SIG-M5 treated with dmso at 0.1 percent for 504 hours (cell line): ENCODE measurements around the gene ERC2.

Experiments
- DNase-seq: peaks from one replicate; lab custom pipeline; 2025; ENCODE audit not compliant: unreplicated experiment; lab: John Stamatoyannopoulos, UW

ERC2 gene

GRCh38 chr3:55658690-55659562, 809.3 kb downstream of the ERC2 start:
- DNase-seq = no peak

- no peak for DNase-seq
Observed at GRCh38 chr3:55658270-55658669, 810.0 kb downstream of the ERC2 start.

DNA sequence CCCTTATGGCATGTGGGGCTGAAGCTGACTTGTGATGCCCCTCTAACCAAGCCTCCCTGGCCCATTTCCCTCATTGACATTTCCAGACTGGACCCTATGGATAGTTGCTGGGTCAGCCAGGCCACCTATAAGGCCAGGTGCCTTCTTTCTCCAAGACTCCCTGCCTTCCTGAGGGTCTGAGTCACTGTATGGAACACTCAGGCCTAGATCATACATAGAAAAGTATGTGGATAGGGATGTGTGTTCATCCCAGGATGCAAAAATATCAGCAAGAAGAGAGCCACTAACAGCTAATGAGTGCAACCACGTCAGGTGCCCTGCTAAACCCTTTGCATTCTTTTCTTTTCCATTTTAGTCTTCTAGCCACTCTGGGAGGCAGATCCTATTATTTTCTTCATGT, 812.7 kb downstream of the ERC2 start:
- DNase-seq = no peak

DNA sequence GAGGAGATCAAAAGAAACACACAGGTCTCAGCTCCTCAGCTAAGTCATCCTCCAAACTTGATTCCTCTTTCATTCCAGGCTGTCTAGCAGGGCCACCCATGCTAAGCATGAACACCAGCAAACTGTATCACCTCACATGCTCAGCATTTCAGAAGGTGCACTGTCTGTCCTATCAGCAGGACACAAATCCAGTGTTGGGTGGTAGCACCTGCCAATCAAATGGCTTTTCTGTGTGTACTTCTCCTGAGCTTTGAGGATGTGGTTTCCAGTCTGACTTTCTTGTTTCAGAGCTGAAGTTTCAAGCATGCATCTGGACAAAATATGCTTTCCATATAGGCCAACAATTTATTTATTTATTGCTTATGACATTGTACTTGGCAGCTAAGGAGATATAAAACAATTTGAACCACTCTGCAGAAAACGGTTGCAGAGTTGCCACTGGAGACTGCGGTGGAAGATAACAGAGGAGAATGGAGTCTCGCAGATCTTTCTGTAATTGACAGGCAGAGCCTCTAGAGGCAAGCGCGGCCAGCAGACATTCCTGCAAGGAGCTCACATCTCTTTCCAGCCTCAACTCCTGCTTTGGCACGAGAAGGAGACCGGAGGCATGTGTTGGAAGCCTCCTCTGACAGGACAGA, 814.0 kb downstream of the ERC2 start:
- no peak for DNase-seq

DNA sequence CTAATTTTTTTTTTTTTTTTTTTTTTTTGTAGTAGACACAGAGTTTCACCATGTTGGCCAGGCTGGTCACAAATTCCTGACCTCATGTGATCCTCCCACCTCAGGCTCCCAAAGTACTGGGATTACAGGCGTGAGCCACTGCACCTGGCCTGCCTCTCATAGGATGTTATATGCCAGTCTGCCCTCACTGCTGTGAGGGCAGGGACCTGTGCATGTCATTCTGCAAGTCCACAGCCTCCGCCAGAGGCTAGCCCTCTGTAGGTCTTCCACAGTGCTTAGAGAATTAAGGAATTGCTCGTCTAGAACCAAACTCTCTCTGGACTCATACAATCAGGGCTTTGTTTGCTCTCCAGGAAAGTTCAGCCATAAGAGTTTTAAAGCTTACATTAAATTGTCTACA, 817.3 kb downstream of the ERC2 start:
- DNase-seq = no peak

GRCh38 chr3:55650011-55650410, 818.3 kb downstream of the ERC2 start:
- DNase-seq = no peak

GRCh38 chr3:55649554-55649953, 818.7 kb downstream of the ERC2 start:
- DNase-seq = no peak

GRCh38 chr3:55648591-55649318, 819.5 kb downstream of the ERC2 start:
- DNase-seq = no peak

- no peak for DNase-seq
Observed at GRCh38 chr3:55647670-55648069, 820.6 kb downstream of the ERC2 start.

- no peak for DNase-seq
Observed at GRCh38 chr3:55647063-55647462, 821.2 kb downstream of the ERC2 start.

DNA sequence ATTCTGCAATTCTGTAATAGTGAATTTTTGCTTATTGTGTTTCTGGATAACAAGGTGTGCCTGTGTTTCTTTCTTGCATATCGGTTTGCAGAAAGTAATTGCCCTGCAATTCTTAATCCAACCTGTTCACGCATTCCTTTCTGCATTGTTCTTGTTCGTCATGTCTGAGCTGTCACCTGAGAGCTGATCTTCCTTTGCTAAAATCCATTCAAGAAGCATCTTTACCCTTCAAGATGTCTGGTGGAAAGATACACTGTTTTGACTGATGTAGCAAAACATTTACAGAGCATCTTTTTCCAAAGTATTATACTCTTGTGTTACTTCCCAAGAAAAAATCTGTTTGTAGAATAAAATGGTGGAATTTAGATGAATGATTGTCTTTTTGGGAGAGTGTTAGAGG, 822.1 kb downstream of the ERC2 start:
- DNase-seq = no peak

GRCh38 chr3:55645422-55645821, 822.8 kb downstream of the ERC2 start:
- DNase-seq = no peak

DNA sequence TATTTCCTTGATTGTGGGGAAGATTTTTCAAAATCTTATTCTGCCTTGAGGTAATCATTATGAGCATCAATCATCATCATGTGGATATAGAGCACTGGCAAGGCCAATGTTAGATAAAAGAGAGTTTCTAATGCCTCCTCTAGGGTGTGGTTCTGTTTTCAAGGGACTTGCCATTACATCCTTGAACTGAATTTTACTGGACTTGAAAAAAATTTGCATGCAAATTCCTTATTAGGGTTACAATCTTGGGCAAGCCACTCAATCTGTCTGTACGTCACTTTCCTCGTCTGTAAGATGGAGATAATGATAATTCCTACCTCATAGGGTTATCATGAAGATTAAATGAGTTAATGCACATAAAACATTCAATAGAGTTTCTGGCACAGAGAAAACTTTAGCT, 825.0 kb downstream of the ERC2 start:
- DNase-seq = no peak

DNA sequence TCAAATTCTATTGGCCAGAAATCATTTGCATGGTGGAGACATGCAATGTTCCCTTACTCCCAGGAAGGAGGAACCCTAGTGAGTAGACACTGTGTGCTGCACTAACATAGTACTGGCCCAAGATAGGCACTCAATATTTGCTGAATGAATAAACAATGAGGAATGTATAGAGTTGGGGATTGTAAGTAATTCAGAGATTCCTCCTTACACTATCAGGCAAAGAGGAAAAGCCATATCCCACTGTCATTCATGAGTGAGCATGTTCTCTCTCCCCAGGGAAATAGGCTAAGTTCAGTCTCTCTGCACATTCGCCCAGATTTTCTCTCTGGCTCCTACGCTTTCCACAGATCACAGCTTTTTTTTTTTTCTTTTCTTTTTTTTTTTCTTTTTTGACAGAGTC, 826.3 kb downstream of the ERC2 start:
- DNase-seq = no peak

GRCh38 chr3:55639896-55640765, 828.1 kb downstream of the ERC2 start:
- DNase-seq = no peak

GRCh38 chr3:55639143-55639542, 829.1 kb downstream of the ERC2 start:
- DNase-seq = no peak

GRCh38 chr3:55637906-55638638, 830.2 kb downstream of the ERC2 start:
- no peak for DNase-seq

- no peak for DNase-seq
Observed at GRCh38 chr3:55636300-55637195, 831.7 kb downstream of the ERC2 start.

GRCh38 chr3:55634345-55634744, 833.9 kb downstream of the ERC2 start:
- DNase-seq = no peak
